KMS-11 (cell line): ENCODE measurements around the gene ALKBH4.
A peak's percentile ranks its signal among the peaks of the same experiment; 100 is the strongest.

Experiments
- H2AFZ ChIP-seq: fragments of 200-600 bp; sonication (generic); 2 replicates; pipeline ENCODE4 v1.6.1; 2016; ENCODE audit warnings: antibody characterized with exemption, mixed run types, low read depth
- H3K27ac ChIP-seq: fragments of 200-600 bp; sonication (generic); 2 replicates; pipeline ENCODE4 v1.6.1; 2016; ENCODE audit warnings: mild to moderate bottlenecking, mixed run types
- H3K27me3 ChIP-seq: fragments of 200-600 bp; sonication (generic); 2 replicates; pipeline ENCODE4 v1.6.1; 2017; ENCODE audit warnings: mild to moderate bottlenecking, low read depth, mixed run types, moderate library complexity; ENCODE audit not compliant: insufficient read depth
- H3K36me3 ChIP-seq: fragments of 200-600 bp; sonication (generic); 2 replicates; pipeline ENCODE4 v1.6.1; 2017; ENCODE audit warnings: mild to moderate bottlenecking, mixed run types; ENCODE audit not compliant: insufficient read depth
- H3K4me1 ChIP-seq: fragments of 200-600 bp; sonication (generic); 2 replicates; pipeline ENCODE4 v1.6.1; 2016; ENCODE audit warnings: mild to moderate bottlenecking, low read depth, mixed run types; ENCODE audit not compliant: poor library complexity, severe bottlenecking
- H3K4me2 ChIP-seq: fragments of 200-600 bp; sonication (generic); 2 replicates; pipeline ENCODE4 v1.7.0; 2016; ENCODE audit warnings: mild to moderate bottlenecking, mixed run types
- H3K4me3 ChIP-seq: fragments of 200-600 bp; sonication (generic); IDR thresholded peaks from 2 replicates; pipeline ENCODE4 v1.6.1; 2017; ENCODE audit warnings: low read depth, low read length, mixed read lengths; ENCODE audit not compliant: insufficient read depth
- H3K79me2 ChIP-seq: fragments of 200-600 bp; sonication (generic); 2 replicates; pipeline ENCODE4 v1.6.1; 2016; ENCODE audit warnings: low read depth, mixed run types; ENCODE audit not compliant: insufficient read depth
- H3K9ac ChIP-seq: fragments of 200-600 bp; sonication (generic); 2 replicates; pipeline ENCODE4 v1.6.1; 2016; ENCODE audit warnings: mild to moderate bottlenecking, mixed run types
- H4K20me1 ChIP-seq: fragments of 200-600 bp; sonication (generic); 2 replicates; pipeline ENCODE4 v1.6.1; 2016; ENCODE audit warnings: mild to moderate bottlenecking, mixed run types; ENCODE audit not compliant: insufficient read depth
- TF ChIP-seq, protein P1 (sequence below): fragments of 200-600 bp; sonication (generic); conservative IDR thresholded peaks from 2 replicates; pipeline ENCODE4 v1.6.1; 2017; ENCODE audit warnings: low read depth, mild to moderate bottlenecking, antibody characterized with exemption, low read length, moderate library complexity, mixed read lengths

The ALKBH4 gene

GRCh38 chr7:102418592-102418991 is 46.1 kb downstream of the ALKBH4 start:
- peaks cover 28% of the 10 kb centered on the region for H3K79me2 ChIP-seq
- H3K4me3 ChIP-seq: no peak overlapping the region
- H3K4me1 ChIP-seq: peaks cover 97% of the 10 kb centered on the region
- no peak overlapping the region for H3K9ac ChIP-seq
- no peaks in the 10 kb centered on the region; the same call in 1 of the 2 replicates for H3K36me3 ChIP-seq
- H4K20me1 ChIP-seq: no peaks in the 10 kb centered on the region
- H3K27ac ChIP-seq: peak overlapping the region; percentile 1; the same call in 1 of the 2 replicates
- no peaks in the 10 kb centered on the region for H3K27me3 ChIP-seq
- H2AFZ ChIP-seq: no peak overlapping the region
- H3K4me2 ChIP-seq: peak overlapping the region; percentile 2; the same call in 1 of the 2 replicates
- TF ChIP-seq, protein P1, sequence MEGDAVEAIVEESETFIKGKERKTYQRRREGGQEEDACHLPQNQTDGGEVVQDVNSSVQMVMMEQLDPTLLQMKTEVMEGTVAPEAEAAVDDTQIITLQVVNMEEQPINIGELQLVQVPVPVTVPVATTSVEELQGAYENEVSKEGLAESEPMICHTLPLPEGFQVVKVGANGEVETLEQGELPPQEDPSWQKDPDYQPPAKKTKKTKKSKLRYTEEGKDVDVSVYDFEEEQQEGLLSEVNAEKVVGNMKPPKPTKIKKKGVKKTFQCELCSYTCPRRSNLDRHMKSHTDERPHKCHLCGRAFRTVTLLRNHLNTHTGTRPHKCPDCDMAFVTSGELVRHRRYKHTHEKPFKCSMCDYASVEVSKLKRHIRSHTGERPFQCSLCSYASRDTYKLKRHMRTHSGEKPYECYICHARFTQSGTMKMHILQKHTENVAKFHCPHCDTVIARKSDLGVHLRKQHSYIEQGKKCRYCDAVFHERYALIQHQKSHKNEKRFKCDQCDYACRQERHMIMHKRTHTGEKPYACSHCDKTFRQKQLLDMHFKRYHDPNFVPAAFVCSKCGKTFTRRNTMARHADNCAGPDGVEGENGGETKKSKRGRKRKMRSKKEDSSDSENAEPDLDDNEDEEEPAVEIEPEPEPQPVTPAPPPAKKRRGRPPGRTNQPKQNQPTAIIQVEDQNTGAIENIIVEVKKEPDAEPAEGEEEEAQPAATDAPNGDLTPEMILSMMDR: no peak

DNA sequence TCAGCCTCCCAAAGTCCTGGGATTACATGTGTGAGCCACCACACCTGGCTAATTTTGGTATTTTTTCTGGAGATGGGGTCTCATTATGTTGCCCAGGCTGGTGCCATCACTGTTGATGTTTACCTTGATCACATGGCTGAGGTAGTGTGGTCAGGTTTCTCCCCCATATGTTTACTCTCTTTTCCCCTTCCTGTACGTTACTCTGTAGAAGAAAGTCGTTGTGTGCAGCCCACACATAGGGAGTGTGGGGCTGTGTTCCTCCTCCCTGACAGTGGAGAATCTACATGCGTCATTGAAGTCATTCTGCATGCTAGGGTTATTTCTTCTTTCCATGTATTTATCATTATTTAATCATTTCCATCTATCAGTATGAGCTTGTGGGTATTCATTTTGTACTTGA is 47.6 kb downstream of the ALKBH4 start:
- Histone ChIP-seq H3K4me3 (no peak overlapping the region), H3K4me2 (no peak overlapping the region), H4K20me1 (no peaks in the 10 kb centered on the region), H3K27ac (no peak overlapping the region), H3K79me2 (peaks cover 37% of the 10 kb centered on the region), H3K9ac (no peak overlapping the region), H3K27me3 (no peaks in the 10 kb centered on the region), H2AFZ (no peak overlapping the region), H3K36me3 (no peaks in the 10 kb centered on the region; the same call in 1 of the 2 replicates), H3K4me1 (peaks cover 97% of the 10 kb centered on the region)
- TF ChIP-seq, protein P1: no peak

GRCh38 chr7:102416406-102416805 is 48.3 kb downstream of the ALKBH4 start:
- Histone ChIP-seq H3K27ac (no peak overlapping the region), H3K9ac (no peak overlapping the region), H3K4me3 (no peak overlapping the region), H4K20me1 (no peaks in the 10 kb centered on the region; the same call in 1 of the 2 replicates), H2AFZ (no peak overlapping the region), H3K79me2 (peaks cover 41% of the 10 kb centered on the region), H3K36me3 (no peaks in the 10 kb centered on the region; the same call in 1 of the 2 replicates), H3K4me2 (peak overlapping the region; percentile 3; the same call in 1 of the 2 replicates), H3K27me3 (no peaks in the 10 kb centered on the region), H3K4me1 (peaks cover 95% of the 10 kb centered on the region)
- TF ChIP-seq, protein P1: no peak

GRCh38 chr7:102415685-102416225 is 48.9 kb downstream of the ALKBH4 start:
- Histone ChIP-seq H3K79me2 (peaks cover 41% of the 10 kb centered on the region), H4K20me1 (no peaks in the 10 kb centered on the region; the same call in 1 of the 2 replicates), H3K4me1 (peaks cover 89% of the 10 kb centered on the region), H3K4me2 (peak overlapping the region; percentile 3; the same call in 1 of the 2 replicates), H3K4me3 (no peak overlapping the region), H3K27me3 (no peaks in the 10 kb centered on the region), H3K27ac (no peak overlapping the region), H3K9ac (no peak overlapping the region), H3K36me3 (no peaks in the 10 kb centered on the region; the same call in 1 of the 2 replicates), H2AFZ (no peak overlapping the region)
- TF ChIP-seq, protein P1: no peak
